HG03469 (cell line): ENCODE data around the gene KCTD1.

Source experiments
- ATAC-seq: cut with Tn5 transposase; IDR thresholded peaks from one replicate; pipeline ENCODE4 v1.9.1; 2021; ENCODE audit warnings: mild to moderate bottlenecking, moderate library complexity, moderate number of reproducible peaks; ENCODE audit not compliant: unreplicated experiment

The KCTD1 gene

DNA sequence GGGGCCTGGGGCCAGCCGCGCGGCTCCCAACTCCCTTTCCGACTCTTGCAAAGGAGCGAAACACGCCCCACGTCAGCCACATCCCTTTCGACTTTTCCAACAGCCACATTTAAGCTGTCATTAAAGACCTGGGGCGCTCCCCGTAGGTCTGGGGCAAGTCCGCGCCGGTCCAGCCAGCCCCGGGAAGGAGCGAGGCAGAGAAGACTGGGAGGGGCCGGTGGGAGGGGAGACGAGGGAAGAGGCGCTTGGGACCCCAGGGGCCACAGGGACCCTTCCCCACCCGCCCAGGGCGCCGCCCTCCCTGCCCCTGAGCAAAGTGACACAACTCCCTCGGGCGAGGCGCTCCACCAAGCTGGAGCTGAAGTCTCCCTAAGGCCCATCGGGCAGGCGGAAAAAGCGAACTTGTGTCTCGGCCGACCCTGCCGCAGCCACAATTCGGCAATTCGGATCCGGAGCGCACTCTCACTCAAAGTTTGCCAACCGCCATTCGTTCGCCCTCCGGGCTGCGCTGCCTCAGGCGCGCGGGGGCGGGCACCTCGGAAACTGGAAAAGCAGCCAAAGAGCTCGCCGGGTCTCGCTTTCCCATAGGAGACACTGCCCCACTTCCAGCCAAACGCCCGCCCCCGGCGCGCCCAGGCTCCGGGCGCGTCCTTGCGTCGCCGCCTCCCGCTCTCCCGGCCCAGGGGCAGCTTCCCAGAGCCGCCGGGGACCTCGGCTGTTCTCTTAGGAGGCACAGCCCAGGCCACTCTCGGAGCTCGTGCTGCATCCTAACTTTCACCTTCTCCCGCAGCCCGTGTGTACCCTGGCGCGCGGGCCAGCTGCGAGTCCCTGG lies 1.1 kb upstream of the KCTD1 start:
- ATAC-seq = no peak

DNA sequence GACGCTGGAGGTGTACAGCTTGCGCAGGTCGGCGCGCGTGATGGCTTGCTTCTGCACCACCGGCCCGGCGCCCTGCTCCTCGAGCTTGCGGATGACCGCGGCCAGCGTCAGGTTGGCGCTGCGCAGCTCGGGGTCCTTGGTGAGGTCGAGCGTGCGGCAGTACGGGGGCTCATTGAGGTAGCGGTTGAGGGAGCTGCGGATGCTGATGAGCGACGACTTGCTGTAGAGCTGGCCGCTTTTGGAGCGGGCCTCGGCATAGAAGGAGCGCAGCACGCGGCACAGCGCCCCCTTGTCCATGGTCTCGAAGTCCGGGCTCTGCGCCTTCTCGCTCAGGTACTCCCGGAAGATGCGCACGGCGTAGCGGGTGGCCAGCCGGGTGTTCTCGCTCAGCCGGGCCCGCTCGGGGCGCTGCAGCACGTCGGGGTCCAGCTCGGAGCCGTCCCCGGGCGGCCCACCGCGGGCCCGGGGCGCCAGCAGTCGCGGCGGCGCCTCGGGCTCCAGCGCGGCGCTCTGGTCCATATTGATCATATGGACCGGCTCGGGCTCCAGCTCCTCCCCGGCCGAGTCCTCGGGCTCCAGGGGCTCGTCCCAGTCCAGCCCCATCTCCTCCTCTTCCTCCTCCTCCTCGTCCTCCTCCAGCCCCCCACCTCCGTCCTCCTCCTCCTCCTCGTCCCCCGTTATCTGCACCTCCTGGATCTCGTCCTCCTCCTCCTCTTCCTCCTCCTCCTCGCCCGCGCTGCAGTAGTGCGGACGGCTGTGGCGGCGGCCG lies 523 bp downstream of the KCTD1 start:
- peak; percentile 68 for ATAC-seq

DNA sequence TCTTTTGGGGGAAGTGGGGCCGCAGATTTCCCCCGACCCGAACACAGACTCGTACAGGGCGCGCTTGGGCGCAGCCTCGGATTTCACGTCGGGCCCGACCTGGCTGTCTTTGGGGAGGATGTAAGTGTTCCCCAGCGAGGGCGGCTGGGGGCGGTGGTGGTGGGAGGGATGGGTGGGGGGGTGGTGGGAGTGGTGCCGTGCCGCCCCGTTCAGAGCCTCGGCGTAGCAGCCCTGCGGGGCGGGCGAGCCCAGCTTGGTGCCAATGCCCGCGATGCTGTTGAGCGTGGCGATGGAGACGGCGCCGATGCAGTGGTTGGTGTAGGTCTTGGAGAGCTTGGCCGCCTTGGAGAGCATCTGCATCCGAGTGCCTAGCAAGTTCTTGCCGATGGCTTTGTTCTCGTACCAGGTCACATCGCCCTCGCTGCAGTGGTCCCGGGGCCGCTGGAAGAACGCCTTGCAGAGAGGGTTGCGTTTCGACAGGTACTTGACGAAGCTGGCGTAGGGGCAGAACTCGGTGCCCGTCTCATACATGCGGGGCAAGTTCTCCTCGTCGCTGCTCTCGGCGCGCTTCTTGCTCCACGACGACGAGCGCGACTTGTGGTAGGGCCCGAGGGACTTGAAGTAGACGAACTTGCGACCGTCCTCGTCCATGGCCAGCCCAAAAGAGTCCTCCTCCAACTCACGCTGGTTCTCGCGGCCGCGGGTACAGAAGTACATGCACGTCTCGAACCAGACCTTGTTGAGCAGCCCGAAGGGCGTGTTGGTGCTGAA lies 1.3 kb downstream of the KCTD1 start:
- no peak for ATAC-seq

DNA sequence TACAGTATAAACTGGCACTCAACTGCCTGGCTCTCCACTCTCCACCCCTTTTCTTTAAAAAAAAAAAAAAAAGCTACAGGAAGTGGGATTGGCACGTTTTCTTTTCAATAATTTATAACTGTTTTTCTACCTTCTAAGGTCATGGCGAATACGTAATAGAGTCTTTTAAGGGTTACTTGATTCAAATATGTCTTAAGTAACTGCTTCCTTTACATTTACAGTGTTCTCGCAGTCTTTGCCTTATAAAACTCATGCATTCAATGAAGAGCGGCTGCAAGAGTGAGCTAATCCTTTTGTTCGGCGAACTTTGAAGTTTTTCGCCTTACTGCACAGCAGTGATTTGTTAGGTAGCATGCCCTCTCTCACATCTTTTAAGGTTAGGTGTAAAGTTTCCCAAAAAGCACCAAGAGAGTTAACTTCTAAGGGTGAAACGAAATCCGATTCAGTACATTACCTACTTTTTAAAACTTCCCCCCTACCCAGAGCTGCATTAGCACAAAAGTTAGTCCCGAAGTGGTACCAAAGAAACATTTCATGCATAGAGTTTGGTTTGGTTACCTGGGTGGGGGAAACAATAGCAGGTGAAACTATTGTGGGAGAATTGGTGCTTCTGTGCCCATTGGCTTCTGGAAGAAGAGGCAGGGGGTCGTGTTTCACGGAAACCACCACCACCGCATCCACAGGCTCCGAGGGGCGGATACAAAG lies 2.0 kb downstream of the KCTD1 start:
- no peak for ATAC-seq

DNA sequence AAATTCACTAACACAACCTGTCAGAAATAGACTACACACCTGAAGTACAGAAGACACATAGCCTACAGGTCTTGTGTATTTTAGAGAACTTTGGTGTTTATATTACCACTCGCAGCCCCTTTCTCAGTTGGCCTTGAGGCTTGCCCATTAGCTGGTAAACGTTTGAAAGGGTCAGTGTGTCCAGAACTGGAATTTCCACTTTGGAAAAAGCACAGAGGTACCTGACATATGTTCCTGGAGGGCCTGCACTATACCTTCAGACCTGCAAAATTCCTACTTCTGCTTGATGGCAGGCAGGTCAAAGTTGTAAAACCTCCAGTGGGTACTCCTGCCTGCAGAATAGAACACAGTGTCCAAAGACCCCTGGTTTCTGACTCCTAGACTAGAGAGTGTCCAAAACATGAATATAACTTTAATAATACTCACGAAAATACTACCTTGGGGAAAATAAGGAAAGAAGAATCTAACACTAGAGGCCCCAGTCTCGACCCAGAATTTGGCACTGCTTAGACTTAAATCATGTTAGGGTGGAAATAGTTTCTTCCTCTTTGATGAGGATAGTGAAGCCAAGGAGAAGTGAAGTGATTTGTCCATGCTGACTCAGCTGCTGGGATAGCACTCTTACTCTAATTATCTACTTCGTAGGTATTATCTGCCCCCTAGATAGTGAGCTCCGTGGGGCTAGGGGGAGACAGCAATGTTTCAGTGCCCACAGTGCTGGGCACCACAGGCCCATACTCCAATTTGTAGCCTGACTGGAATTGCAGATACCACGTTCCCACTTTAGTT lies 2.8 kb downstream of the KCTD1 start:
- no peak for ATAC-seq

DNA sequence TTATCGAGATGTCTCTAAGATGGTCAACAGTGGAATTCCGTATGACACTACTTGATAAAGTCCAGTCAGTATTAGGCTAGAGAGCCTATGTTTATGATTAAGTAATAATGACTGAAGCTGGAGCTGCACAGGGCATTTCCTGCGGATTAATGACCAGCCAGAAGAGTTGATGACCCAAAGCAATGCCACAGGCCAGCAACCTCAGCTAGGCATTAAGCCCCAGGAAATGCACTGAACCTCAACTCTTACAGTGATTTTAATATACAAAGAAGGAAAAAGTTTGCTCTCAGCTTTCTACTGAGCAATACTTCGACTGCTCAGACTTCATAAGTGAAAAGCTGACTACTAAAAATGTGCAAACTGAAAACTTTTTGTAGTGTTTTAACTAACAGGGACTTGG lies 3.9 kb downstream of the KCTD1 start:
- no peak for ATAC-seq

DNA sequence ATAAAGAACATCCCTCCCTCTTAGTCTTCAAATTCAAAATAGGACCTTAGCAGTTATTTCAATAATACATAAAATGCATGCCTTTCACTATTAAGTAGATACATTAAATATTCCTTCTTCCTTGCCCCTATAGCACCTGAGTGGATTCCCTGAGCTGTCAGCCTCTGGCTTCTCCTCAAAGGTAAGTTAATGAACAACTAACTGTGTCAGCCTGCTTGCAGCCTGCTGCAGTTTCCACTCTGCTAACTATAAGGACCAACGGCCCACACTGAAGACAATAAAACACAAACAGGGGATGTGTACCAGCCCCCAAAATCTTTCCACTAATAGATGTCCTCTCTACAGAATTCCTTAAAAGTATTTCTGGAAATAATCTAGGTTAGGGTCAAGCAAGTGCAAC lies 5.0 kb downstream of the KCTD1 start:
- no peak for ATAC-seq

DNA sequence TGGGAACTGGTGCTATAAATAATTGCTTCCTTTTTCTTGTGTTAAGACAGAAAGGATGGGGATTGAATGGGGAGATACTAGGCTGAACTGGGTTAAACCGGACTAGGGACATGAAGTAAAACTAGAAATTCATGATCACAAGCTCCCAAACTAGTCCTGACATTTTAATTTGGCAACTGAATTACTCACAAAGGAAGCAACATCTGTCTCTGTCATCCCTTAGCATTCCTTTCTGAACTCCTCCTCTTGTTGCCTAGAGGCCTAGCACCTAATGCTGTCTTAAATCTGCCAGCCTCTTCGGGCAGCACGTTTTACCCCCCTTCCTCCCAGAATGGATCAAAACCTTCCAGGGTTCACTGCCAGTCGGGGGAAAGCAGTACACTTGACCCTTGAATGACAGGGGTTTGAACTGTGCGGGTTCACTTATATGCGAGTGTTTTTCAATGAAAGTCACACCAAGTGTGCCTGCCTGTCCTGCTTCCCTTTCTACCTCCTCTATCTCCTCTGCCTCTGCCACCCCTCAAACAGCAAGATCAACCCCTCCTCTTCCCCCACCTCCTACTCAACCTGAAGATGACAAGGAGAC lies 8.2 kb downstream of the KCTD1 start:
- no peak for ATAC-seq

DNA sequence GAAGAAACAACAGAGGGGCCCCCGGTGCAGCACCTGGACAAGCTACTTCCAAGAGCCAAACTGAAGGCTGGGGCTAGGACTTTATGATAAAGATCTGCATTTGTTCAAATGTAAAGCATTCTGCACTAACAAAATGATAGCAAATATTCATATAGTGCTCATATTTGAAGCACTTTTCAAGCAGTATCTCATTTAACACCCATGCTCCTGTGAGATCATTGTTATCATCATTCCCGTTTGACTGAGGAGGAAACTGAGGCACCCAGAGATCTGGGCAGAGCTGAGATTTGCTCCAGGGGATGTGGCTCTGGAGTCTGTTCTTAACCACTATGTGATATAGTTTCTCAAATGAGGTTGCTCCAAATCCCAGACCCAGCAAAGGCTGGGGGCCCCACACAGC lies 9.8 kb downstream of the KCTD1 start:
- ATAC-seq = no peak

DNA sequence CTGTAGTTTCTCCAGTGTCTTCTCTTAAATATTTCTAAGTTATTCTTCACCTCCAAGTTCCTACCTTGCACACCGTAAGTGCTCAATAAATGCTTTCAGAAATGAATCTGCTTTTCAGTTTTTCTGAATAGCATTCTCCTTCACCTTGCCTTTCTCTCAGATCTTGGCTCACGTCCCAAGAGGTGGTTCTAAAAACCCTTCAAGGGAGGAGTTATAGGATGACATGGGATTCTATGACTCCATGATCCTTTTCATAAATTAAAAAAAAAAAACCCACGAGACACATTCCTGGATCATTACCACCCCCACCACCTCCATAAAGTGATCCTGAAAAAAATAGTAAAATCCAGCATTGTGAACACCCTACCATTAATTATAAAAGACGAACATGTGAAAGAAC lies 11.7 kb downstream of the KCTD1 start:
- ATAC-seq = no peak

DNA sequence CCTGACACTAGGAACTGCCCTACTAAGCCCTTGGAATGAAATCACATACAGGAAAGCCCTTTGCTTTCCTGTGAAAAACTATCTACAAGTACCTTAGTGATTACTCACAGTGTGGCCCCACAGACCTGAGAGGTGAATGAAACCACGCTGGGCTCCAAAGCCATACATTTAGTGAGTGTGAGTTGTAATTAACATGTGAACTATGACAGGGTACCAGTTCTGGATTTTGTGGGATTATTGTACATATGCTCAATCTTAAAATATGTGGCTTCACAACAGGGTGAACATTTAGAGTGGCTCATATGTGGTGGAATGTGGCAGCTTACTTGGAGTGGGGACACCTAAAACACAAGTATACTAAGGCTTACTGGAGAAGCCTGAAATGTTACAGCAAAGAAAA lies 12.3 kb downstream of the KCTD1 start:
- ATAC-seq = no peak

DNA sequence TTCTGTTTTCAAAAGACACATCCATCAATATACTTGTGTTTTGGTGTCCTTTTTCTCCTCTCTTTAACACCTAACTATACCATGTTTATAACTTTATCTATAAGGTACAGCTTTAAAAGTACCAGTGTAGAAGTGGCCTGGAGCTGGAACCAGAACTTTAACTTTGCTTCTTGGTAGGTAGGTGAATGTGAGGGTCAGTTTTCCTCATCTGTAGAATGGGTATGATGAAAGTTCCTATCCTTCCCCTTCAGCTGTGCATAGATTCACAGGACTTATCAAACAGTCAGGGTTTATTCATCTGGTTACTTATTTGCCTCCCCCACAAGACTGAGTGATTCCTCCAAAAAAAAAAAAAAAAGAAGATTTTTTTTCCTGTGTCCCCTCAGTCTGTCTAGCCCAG lies 12.7 kb downstream of the KCTD1 start:
- ATAC-seq = no peak

DNA sequence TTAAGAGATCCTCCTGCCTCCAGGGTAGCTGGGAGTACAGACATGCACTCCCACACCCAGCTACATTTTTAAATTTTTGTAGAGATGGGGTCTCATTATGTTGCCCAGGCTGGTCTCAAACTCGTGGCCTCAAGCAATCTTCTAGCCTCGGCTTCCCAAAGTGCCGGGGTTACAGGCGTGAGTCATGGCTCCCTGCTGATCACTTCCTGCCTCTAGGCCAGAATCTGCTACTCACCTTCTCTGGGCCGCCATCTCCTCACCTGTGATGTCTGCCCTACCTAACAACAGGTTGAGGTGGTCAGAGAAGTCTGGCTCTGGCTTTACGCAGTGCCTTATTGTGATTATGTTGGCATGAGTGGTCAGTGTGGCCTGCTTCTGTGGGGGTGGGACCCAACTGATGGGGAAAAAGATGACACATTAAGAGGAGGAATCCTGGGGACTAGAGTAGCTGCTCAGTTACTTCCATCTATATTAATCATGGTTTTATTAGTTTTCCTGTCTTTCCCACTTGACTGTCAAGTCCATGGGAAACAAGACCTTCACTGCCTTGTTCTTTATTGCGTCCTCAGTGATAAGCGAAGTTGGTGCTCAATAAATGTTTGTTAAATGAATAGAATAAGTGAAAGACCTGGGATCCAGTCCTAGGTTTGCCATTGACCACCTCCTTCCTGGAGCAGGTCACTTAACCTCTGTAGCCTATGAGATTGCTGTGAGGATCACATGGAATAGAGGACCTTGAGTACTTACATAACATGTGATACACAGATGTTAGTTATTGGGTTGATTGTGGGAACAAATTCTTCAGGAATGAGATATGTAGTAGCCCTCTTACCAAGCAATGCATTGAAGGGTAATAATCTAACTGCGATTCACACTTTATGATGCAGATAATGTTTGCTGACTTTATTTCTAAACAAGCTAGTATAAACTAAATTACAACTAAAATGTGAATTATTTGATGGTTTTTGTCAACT lies 15.7 kb downstream of the KCTD1 start:
- ATAC-seq = no peak

DNA sequence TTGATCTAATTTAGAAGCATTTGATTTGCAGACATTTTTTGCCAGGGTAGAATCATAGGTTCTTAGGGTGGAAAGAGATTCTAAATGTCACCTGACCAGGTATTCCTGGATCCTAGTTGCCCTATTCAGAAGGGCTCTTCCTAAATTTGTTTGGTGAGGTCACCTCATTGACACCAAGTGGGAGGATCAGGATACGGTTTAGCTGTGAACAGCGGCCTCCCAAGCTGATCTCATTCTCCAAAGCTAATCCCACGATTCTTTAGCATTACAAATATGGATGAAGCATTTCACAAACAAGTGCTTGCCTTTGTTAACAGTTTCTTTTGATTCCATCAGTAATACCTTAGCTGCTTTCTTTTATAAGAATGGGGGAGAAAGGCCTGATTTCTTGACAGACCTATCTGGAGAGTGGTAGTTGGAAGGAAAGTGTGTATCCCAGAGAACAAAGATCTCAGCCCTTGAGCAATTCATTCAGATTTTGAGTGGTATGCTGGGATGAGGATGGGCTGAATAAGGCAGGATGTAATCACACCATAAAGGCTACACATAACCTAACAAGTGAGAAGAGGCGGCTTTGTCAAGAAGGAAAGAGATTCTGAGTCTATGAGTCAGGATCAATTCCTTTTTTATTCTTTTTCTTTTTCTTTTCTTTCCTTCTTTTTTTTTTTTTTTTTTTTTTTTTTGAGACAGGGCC lies 16.6 kb downstream of the KCTD1 start:
- ATAC-seq = no peak

DNA sequence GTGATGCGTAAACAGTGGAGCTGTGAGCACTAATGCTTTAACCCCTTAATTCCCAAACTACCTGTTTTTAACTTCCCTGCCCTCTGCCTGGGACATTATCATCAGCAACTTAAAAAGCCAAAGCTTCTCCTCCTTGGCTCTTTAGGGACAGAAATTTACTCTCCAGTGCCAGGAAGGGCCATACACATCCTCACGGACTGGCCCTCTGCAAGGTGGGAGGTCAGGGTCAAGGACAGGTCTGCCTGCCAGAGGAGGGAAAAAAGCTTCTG lies 21.5 kb downstream of the KCTD1 start:
- ATAC-seq = no peak

DNA sequence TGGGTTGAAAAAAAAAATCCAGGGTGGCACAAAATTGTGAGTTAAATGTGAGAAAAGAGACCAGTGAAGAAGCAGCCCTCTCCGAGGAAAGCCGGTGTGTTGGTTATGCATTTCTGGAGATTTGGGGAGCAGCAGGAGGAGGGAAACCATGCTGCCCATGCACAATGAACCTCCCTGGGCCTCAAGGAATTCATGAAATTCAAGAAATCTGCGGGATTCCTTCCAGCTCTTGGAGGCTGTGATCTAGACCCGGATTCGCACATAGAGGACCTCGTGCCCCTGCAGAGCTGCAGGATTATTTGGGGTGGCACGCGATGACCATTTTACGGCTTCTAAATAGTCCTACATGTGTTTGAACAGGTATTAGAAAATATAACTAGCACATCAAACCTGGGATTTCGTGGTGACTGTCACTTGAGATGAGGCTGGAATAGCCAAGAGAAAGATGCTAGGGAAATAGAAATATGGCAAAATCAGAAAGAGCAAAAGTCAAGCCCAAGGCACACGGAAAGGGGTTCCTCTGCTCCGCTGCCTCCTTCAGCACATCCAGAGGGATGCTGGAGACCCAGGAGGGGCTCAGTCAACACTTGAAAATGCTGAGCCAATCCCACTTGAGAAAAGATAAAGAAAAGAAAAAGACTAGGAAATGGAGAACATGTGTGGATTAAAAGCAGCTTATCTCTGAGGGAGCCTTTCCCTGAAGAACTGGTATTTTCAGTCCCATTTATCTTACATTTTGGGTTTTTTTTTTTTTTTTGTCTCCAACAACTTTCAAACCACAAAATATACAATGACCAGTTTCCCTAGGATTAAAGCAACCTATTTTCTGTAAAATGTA lies 22.0 kb downstream of the KCTD1 start:
- no peak for ATAC-seq
